ENCODE measurements around the gene RNASEH2B. TPM values are rescaled to one million over a fixed set of nuclear protein-coding genes. Genes with fewer than 3 reads are reported as not detected.

Gene RNASEH2B
- total and polyA plus RNA-seq, 9 of the 15 experiments (the other 6 are each of a cell fraction or from before 2014, with no cell fraction given), result 26.3 to 109 (median 62.5) TPM

DNA sequence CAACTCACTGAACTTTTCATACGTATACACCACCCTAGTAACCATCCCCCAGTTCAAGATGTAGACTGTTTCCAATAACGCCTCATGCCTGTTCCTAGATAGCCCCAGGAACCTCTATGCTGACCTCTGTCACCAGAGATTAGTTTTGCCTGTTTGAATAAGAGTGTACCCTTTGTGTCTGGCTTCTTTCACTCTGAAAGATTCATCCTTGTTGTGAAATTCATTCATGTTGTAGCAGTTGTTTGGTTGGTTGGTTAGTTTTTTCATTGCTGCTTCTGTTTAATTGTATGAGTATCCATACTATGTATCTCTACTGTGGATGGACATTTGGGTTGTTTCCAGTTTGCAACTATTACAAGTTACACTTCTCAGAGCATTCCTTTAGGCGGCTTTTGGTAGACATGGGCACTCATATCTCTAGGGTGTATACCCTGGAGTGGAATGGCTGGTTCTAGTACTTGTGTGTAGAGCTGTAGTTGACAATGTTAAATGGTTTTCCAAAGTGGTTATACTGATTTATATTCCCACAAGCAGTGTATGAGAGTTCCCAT, 1.6 kb downstream of the RNASEH2B start (continued):
- TF ChIP-seq AFF4 (CRISPR knock-in tag; IDR thresholded peaks at IDR 0.05) (no peak), MTA2 (IDR thresholded peaks at IDR 0.05; ENCODE audit: low read depth) (0 out of 2 replicates have a peak, but pooled peaks have one; percentile 6), TAL1 (IDR thresholded peaks at IDR 0.05) (peak; percentile 39; the same call in 1 of the 2 replicates), FOXK2 (conservative IDR thresholded peaks at IDR 0.05 in 1 of 2, IDR thresholded peaks at IDR 0.05 in 1 of 2; ENCODE audit: low read depth in 2 of 2) (0 out of 4 replicates have a peak, but pooled peaks of 1 of the 2 experiments have one; percentile 28), ZNF77 (CRISPR knock-in tag; IDR thresholded peaks at IDR 0.05) (no peak), SIN3A (IDR thresholded peaks at IDR 0.05; ENCODE audit: borderline replicate concordance in 2 of 2, control insufficient read depth in 1 of 2, low read depth in 2 of 2, low read length in 2 of 2) (no peak), NBN (IDR thresholded peaks at IDR 0.05; ENCODE audit: low read depth) (peak; percentile 72; the same call in 1 of the 2 replicates), ARID1B (IDR thresholded peaks at IDR 0.05) (peak; percentile 45), ZNF75A (CRISPR knock-in tag; IDR thresholded peaks at IDR 0.05) (no peak), MEIS2 (IDR thresholded peaks at IDR 0.05; ENCODE audit: partially characterized antibody) (peak; percentile 21), PCBP1 (IDR thresholded peaks at IDR 0.05; ENCODE audit: low read depth, low read length, poor library complexity, severe bottlenecking) (no peak), LEF1 (IDR thresholded peaks at IDR 0.05) (peak; percentile 14; the same call in 1 of the 2 replicates), HDAC1 (IDR thresholded peaks at IDR 0.05) (peak in 1 of 2 experiments; percentile 39; a peak in 1 of 4 replicates), HDAC8 (tag; IDR thresholded peaks at IDR 0.05) (no peak), ZNF263 (CRISPR knock-in tag; IDR thresholded peaks at IDR 0.05; ENCODE audit: borderline replicate concordance) (no peak), ZNF431 (CRISPR knock-in tag; IDR thresholded peaks at IDR 0.05) (no peak), GABPB1 (CRISPR knock-in tag; IDR thresholded peaks at IDR 0.05) (no peak), RBFOX2 (IDR thresholded peaks at IDR 0.05; ENCODE audit: low read depth, low read length) (0 out of 2 replicates have a peak, but pooled peaks have one; percentile 4), EP300 (IDR thresholded peaks at IDR 0.05; ENCODE audit: low read length) (peak; percentile 30; the same call in 1 of the 2 replicates), GABPB2 (CRISPR knock-in tag; conservative IDR thresholded peaks at IDR 0.05) (no peak), HNRNPK (IDR thresholded peaks at IDR 0.05; ENCODE audit: low read depth, low read length, poor library complexity, severe bottlenecking) (no peak)
- TF ChIP-seq, protein P1, sequence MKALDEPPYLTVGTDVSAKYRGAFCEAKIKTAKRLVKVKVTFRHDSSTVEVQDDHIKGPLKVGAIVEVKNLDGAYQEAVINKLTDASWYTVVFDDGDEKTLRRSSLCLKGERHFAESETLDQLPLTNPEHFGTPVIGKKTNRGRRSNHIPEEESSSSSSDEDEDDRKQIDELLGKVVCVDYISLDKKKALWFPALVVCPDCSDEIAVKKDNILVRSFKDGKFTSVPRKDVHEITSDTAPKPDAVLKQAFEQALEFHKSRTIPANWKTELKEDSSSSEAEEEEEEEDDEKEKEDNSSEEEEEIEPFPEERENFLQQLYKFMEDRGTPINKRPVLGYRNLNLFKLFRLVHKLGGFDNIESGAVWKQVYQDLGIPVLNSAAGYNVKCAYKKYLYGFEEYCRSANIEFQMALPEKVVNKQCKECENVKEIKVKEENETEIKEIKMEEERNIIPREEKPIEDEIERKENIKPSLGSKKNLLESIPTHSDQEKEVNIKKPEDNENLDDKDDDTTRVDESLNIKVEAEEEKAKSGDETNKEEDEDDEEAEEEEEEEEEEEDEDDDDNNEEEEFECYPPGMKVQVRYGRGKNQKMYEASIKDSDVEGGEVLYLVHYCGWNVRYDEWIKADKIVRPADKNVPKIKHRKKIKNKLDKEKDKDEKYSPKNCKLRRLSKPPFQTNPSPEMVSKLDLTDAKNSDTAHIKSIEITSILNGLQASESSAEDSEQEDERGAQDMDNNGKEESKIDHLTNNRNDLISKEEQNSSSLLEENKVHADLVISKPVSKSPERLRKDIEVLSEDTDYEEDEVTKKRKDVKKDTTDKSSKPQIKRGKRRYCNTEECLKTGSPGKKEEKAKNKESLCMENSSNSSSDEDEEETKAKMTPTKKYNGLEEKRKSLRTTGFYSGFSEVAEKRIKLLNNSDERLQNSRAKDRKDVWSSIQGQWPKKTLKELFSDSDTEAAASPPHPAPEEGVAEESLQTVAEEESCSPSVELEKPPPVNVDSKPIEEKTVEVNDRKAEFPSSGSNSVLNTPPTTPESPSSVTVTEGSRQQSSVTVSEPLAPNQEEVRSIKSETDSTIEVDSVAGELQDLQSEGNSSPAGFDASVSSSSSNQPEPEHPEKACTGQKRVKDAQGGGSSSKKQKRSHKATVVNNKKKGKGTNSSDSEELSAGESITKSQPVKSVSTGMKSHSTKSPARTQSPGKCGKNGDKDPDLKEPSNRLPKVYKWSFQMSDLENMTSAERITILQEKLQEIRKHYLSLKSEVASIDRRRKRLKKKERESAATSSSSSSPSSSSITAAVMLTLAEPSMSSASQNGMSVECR (CRISPR knock-in tag; IDR thresholded peaks at IDR 0.05), result no peak

All from K562 (cell line).